ENCODE results near the gene MT1F.
"Not testable (repeated sequence)": the region's sequence is repeated elsewhere in the genome, so short reads cannot be mapped to it uniquely, and the experiment has no call there.

The MT1F gene

DNA sequence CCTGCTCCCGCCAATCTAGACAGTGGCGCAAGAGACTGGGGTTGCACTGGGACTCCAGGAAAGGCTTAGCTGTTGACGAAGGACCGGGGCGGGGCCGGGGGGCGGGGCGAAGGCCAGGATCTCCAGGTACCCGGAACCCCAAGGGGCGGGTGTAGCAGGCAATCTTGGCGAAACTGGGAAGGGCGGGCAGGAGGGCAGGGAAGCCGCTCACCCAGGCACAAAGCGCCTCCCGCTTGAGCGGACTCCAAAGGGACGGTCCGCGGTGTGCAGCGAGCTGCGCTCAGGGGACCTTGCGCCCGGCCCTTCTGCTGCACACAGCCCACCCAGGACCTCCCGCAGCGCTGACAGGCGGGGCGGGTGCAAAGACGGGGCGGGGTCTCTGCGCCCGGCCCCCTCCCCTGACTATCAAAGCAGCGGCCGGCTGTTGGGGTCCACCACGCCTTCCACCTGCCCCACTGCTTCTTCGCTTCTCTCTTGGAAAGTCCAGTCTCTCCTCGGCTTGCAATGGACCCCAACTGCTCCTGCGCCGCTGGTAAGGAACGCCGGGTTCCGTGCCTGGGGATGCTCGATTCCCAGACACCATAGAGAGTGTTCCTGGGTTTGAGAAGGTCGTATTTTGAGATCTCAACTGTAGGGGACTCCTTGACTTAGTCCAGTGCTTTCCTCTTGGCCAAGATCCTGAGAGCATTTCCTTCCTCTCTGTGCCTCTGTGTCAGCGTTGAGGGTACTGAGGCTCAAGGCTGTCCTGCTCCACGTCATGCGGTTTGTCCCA, at the start of gene MT1F:
MT1F (plus strand) TSS at position 405 of the 772 bp plus-strand sequence; CDS start at position 505, 100 bp downstream.
- DNase-seq, result peak; percentile 38 to 72

DNA sequence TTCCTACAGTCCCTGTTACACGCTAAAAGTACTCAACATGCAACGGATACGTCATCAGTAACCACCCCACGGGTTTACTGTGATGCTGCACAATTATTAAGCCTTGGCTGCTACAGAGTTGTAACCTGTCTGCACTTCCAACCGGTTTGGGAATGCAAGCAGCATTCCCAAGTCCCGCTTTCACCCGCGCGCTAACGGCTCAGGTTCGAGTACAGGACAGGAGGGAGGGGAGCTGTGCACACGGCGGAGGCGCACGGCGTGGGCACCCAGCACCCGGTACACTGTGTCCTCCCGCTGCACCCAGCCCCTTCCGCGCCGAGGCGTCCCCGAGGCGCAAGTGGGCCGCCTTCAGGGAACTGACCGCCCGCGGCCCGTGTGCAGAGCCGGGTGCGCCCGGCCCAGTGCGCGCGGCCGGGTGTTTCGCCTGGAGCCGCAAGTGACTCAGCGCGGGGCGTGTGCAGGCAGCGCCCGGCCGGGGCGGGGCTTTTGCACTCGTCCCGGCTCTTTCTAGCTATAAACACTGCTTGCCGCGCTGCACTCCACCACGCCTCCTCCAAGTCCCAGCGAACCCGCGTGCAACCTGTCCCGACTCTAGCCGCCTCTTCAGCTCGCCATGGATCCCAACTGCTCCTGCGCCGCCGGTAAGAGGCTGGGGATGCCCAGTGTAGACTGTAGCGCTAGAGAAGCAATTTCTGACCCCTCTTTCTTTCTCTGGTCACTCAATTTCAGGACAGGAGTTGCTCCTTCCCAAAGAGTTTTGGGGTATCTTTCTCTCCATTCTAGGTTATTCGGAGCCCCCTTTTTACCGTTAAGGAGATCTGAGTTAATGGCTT, 49.5 kb upstream of the MT1F start, which contains the start of gene MT2A:
MT2A (plus strand) TSS at position 542 of the 833 bp plus-strand sequence; CDS start at position 614, 72 bp downstream.
- DNase-seq, result peak; percentile 60 to 73

DNA sequence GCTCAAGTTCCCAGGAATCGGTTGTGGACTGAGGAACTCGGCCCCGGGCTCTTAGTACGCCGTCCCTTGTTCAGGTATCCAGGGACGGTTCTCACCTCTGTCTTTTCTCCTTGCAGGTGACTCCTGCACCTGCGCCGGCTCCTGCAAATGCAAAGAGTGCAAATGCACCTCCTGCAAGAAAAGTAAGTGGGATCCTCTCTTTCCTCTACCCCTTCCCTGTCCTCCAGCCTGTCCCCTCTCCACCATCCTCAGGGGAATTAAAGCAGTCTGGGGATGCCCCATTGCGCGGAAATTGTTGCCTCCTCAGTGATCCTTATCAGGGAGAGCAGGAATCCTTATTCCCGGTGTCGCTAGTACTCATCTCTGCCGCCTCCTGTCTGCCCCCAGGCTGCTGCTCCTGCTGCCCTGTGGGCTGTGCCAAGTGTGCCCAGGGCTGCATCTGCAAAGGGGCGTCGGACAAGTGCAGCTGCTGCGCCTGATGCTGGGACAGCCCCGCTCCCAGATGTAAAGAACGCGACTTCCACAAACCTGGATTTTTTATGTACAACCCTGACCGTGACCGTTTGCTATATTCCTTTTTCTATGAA, 48.8 kb upstream of the MT1F start:
- DNase-seq, result no peak

DNA sequence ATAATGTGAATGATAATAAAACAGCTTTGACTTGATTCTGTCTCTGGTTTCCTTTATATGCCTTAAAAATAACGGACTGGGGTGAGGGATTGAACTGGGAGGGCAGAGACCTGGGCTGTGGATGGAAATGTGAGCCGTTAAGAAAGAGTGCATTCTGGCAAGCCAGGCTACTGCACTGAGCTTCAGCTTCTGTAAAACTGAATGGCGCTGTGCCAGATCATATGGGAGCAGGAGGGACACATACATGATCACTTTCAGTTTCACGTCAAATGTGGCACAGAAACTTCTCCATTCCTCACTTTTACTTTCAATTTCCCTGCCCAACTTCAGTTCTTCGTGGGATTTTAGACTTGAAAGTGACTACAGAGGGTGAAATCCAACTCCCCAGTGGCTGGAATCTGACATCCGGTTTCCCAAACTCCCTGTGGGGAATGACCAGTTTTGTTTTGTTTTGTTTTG, 48.3 kb upstream of the MT1F start:
- DNase-seq, result no peak

DNA sequence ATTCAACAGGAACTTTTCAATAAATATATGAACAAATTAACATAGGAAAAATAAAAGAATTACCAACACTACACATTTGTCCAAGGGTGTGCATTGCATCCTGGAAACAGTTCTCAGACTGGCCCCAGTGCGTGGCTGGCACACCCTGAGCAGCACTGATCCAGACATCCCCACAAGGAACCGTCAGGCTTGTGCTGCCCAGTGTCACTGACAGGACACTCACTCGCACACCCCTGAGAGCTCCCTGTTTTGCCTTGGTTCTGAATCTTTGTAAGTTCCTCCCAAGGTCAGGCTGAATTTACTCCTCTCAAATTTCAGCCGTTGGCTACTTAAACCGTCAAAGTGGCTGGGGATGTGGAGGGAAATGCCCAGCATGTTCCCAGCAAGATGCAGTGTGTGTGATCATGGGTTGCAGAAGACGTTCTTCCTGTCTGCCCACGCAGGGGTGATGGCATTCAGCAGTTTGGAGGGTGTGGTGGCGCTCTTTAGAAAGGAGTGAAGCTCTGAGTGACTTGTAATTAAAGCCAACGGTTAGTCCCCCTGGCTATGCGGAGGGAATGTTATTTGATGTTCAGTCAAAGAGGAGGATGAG, 47.6 kb upstream of the MT1F start:
- no peak for DNase-seq

DNA sequence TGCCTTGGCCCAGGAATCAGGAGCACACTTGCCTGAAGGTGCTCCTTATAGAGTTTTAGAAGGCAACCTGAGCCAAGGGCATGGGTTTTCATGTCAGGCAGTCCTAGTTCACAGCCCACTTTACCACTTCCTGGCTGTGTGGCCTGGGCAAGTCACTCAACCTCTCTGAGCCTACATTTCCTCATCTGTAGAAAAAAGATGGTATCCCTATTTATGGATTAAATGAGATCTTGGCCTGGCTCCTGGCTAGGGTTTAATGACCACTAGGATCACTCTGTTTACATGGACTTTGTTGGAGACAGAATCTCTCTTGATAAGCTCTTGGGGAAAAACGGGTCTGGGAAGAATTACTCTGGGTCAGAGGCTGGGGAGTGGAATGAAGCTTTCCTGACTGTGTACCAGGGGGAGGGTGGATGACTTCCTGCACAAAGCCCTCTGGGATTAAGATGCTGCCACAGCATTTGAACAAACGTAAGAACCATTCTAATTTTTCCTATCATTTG, 47.1 kb upstream of the MT1F start:
- no peak for DNase-seq

DNA sequence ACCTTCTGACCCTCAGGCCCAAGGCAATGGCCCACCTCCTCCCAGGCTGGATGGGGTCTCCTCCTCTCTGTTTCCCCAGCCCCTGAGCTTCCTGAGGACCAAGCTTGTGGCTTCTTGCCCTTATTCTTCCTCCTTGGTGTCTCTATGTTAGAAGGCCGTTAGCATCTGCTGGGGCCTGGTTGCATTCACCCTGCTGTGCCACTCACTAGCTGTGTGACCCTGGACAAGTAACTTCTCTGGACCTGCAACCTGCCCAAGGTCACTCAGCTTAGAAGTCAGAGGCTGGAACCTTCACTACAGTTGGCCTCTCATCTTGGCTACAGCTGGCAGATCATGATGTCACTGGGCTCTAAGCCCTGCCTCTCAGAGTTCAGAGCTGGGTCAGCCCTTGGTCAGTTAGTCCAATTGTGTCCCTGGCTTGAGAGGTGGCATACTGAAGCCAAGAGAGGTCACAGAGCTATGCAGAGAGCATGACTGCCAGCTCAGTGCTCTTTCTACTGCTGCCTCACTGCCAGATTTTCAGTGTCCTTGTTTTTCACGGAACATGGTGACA, 46.4 kb upstream of the MT1F start:
- DNase-seq, result no peak

DNA sequence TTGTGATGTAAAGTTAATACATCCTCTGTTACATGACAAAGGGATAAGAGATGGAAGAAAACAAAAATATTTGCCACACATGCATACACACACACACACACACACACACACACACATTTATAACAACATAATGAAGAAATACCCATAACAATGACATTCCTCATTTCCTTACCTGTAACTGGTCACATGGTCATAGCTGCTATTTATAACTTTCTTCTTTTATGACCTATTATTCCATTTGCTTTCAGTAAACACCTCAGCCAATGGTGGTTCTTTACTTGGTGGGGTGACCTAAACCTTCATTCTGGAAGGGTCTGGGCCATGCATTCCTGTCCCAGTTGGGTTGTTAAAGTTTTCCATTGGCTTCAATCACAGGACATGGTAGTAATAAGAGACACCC, 44.1 kb upstream of the MT1F start:
- no peak for DNase-seq

DNA sequence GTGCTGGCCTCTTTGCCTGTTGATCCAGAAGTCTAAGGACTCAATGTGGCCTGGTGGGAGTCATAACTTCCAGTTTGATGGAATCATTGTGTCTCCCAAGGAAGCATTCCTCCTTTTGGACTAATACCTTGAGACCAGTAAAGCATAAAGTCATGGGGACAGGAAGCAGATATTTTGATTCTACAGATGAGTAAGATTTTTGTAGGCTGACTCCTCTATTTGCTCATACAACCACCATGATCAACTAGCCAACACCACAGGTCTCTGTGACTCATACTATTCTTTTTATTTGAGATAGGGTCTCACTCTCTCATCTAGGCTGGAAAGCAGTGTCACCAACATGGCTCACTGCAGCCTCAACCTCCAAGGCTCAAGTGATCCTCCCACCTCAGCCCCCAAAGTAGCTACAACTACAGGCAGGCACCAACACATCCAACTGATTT, 43.2 kb upstream of the MT1F start:
- DNase-seq, result no peak

DNA sequence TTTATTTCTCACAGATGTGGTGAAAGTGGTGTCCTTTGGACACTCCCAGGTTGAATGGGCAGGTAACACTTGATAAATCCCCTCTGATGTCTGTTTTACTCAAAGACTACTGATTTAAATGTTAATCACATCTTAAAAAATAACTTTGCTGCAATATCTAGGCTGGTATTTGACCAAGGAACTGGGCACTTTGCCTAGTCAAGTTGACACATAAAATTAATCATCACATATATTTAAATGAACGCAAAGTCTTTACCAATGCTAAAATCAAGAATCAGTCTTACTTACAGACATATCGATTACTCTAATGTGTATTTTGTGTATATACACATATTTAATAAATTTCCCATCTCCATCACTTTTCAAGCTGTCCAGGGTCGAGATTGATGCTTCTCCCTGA, 42.4 kb upstream of the MT1F start:
- DNase-seq, result no peak

DNA sequence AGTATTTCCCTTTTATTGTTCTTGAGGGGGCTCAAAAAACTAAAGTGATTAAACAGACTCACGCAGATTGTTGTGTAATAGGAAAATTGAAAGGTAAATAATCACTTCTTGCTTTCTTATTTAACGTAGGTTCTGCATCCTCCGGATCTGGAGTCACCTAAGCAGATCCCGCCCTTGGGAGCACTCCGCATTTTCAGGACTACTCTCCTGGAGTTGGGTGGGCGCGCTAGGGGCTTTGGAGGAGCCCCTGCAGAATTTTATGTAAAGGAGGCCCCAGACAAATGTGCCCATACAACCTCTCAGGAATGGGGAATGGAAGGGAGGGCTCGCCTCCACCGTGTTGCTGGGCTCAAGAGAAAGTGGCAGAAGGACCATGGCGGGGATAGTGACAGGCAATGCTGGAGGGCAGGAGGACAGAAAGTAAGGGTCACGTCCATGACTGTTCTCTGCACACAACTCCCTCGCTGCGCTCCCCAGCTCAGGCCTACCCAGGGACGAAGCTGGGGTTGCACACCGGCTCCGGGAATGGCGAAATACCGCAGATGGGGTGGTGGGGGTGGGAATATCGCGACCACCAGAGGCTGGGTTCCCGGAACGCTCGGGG, 41.0 kb upstream of the MT1F start:
- DNase-seq, result no peak

DNA sequence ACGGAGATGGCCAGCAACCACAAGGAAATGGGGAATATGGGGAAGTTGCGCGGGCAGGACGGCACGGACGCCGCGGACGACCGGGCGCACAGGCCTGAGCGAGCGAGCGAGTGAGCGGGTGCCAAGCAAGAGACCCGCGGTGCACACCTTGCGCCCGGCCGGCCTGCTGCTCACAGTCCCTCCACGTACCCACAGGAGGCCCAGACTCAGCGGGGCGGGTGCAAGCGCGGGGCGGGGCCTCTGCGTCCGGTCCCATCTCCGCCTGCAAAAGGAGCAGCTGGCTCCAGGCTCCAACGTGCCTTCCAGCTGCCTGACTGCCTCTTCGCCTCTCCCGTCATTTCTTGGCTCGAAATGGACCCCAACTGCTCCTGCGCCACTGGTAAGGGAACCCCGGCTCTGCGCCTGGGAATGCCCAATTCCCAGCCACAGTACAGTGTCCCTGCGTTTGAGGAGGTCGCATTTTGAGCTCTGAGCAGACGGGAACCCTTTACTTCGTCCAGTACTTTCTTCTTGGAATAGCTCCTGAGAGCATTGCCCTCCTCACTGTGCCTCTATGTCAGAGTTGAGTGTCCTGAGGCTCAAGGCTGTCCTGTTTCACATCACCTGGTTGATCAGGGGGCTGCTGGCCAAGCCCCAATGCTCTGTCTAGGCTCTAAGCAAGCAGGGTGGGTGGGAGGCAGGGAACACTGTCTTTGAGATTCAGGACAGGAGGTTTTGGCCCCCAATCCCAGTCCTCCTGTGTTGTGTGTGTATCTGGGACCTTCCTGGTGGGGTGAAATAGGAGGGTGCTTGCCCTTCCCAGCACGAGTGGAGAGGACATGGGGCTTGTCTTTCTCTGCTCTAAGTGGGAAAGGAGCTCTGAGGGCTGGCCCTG, 40.3 kb upstream of the MT1F start:
- no peak for DNase-seq

DNA sequence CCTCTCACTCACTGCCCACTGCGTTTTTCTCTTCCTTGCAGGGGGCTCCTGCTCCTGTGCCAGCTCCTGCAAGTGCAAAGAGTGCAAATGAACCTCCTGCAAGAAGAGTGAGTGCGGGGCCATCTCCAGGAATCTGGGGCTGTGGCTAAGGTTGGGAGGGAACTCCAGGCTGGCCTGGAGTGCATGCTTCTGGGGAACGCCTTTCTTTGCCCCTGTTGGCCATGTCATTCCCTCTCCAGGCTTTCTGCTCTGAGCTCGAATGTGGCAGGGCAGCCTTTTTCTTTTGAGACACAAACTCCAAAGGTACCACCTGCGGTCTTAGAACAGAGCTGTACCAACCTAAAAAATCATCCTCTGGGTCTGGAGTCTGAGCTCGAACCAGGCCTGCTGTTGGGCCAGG, 39.6 kb upstream of the MT1F start:
- DNase-seq, result no peak

DNA sequence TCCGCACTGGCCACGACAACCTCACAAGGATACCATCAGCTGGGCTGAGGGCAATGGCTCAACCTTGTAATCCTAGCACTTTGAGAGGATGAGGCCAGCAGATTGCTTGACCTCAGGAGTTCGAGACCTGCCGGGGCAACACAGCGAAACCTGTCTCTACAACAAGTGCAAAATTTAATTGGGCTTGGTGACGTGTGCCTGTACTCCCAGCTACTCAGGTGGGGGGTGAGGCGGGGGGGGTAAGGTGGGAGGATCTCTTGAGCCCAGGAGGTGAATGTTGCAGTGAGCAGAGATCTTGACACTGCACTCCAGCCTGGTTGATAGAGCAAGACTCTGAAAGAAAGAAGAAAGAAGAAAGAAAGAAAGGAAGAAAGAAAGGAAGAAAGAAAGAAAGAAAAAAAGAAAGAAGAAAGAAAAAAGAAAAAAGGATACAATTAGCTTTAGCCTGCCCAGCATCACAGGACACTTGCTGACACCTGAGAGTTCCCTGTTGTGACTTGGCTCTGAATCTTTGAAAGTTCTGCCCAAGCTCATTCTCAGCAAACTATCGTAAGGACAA, 37.3 kb upstream of the MT1F start:
- no peak for DNase-seq

DNA sequence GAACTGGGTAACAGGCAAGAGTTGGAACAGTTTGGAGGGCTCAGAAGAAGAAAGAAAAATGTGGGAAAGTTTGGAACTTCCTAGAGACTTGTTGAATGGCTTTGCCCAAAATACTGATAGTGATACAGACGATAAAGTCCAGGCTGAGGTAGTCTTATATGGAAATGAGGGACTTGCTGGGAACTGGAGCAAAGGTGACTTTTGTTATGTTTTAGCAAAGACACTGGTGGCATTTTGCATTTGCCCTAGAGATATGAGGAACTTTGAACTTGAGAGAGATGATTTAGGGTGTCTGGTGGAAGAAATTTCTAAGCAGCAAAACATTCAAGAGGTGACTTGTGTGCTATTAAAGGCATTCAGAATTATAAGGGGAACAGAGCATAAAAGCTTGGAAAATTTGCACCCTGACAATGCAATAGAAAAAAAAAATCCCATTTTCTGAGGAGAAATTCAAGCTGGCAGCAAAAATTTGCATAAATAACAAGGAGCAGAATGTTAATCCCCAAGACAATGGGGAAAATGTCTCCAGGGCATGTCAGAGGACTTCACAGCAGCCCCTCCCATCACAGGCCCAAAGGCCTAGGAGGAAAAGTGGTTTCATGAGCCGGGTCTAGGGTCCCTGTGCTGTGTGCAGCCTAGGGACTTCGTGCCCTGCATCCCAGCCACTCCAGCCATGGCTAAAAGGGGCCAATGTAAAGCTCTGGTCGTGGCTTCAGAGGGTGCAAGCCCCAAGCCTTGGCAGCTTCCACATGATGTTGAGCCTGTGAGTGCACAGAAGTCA, 35.9 kb upstream of the MT1F start:
- DNase-seq, result not testable (repeated sequence)

DNA sequence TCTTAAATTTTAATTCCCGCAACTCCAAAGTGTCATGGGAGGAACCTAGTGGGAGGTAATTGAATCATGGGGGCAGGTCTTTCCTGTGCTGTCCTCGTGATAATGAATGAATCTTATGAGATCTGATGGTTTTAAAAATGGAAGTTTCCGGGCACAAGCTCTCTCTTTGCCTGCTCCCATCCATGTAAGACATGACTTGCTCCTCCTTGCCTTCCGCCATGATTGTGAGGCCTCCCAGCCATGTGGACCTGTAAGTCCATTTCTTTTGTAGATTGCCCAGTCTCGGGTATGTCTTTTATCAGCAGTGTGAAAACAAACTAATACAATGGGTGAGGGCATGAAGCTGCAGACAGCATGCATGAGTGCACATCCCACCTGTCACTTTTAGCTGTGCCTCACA, 34.6 kb upstream of the MT1F start:
- DNase-seq, result not testable (repeated sequence)

DNA sequence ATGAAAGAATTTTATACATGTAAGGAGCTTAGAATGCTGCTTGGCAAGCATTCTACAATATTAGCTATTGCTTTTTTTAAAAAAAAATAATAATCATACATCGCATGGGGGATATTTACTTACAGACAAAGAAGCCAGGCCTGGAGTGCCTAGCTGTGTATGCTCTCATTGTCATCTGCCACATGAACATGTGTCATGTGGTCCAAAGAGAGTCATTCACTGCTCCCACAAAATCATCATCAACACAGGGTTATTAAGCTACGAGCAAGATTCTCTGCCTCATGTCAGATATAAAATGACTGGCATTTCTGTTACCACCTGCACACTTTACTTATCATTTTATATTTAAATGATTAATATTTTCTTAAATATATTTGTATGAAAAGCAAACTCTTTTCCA, 34.1 kb upstream of the MT1F start:
- DNase-seq, result no peak

DNA sequence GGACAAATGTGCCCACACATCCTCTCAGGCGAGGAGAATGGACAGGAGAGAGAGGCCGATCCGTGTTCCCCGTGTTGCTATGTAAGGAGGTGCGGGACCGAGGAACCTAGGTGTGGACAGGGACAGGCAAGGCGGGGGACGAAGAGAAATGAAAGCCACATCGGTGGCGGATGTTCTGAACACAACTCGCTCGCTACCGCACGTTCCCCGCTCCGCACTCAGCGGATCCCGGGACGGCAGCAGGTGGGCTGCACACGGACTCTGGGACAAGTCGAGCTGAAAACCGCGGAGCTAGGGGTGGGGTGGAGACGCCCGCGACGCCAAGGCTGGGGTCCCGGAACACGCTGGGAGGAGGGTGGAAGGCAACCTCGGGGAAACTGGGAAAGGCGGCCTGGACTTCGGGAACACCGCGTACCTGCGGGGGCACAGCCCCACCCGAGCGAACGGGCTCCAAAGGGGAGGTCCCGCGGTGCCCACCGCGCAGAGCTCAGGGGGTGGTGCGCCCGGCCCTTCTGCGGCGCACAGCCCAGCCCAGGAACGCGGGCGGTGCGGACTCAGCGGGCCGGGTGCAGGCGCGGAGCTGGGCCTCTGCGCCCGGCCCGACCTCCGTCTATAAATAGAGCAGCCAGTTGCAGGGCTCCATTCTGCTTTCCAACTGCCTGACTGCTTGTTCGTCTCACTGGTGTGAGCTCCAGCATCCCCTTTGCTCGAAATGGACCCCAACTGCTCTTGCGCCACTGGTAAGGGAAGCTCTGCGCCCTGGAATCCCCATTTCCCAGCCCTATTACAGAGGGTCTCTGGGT, 32.4 kb upstream of the MT1F start, which contains the start of gene MT1E:
MT1E (plus strand) TSS at position 642 of the 803 bp plus-strand sequence; CDS start at position 713, 71 bp downstream.
- DNase-seq, result no peak

Measured in NCI-H1930 (cell line).